Liver (tissue), 3 donors: ENCODE results near the gene SCNN1A.

ENCODE experiments used
- ATF3 ChIP-seq: IDR thresholded peaks from 2 replicates; pipeline ENCODE4 v1.6.1; 2016; ENCODE audit warnings: antibody characterized with exemption
- CTCF ChIP-seq: fragments of 150-350 bp; IDR thresholded peaks from 2 replicates; pipeline ENCODE4 v1.5.1; 2017; ENCODE audit warnings: improper control_type of control experiment, low read depth, low read length; ENCODE audit not compliant: missing input control
- GABPA ChIP-seq, 2 donors: IDR thresholded peaks in 1 of 2; conservative IDR thresholded peaks in 1 of 2; 2 replicates each; pipeline ENCODE4 v1.6.1; 2016; ENCODE audit warnings: antibody characterized with exemption in 2 of 2, mild to moderate bottlenecking in 1 of 2, moderate library complexity in 1 of 2
- HNF4G ChIP-seq: IDR thresholded peaks from 2 replicates; pipeline ENCODE4 v1.6.1; 2016; ENCODE audit warnings: antibody characterized with exemption
- JUND ChIP-seq, 2 donors: IDR thresholded peaks; 2 replicates each; pipeline ENCODE4 v1.6.1; 2016; ENCODE audit warnings: antibody characterized with exemption in 2 of 2
- MAX ChIP-seq: IDR thresholded peaks from 2 replicates; pipeline ENCODE4 v1.6.1; 2016; ENCODE audit warnings: antibody characterized with exemption
- SP1 ChIP-seq: IDR thresholded peaks from 2 replicates; pipeline ENCODE4 v1.6.1; 2018; ENCODE audit warnings: antibody characterized with exemption, mild to moderate bottlenecking
- TAF1 ChIP-seq: conservative IDR thresholded peaks from 2 replicates; pipeline ENCODE4 v1.6.1; 2016; ENCODE audit warnings: antibody characterized with exemption, mild to moderate bottlenecking
- YY1 ChIP-seq: IDR thresholded peaks from 2 replicates; pipeline ENCODE4 v1.6.1; 2016; ENCODE audit warnings: antibody characterized with exemption, mild to moderate bottlenecking
- ZBTB33 ChIP-seq: IDR thresholded peaks from 2 replicates; pipeline ENCODE4 v1.6.1; 2016; ENCODE audit warnings: antibody characterized with exemption
- donor health status: healthy.
- donor health status: healthy.

- TF ChIP-seq TAF1 (no peak), SP1 (no peak), MAX (no peak), CTCF (no peak), JUND (IDR thresholded peaks at IDR 0.05) (no peak), ATF3 (no peak), GABPA (IDR thresholded peaks at IDR 0.05 in 1 of 2, conservative IDR thresholded peaks at IDR 0.05 in 1 of 2) (no peak), YY1 (no peak), HNF4G (no peak), ZBTB33 (no peak)
Observed at GRCh38 chr12:6351622-6352021, 23.7 kb downstream of the SCNN1A start.
